GF-D8 (cell line): ENCODE data around the gene NXF1.
A peak's percentile ranks its signal among the peaks of the same experiment; 100 is the strongest.
"Not testable (repeated sequence)": the region's sequence is repeated elsewhere in the genome, so short reads cannot be mapped to it uniquely, and the experiment has no call there.

Experiments
- DNase-seq: peaks from one replicate; lab custom pipeline; 2025; lab: John Stamatoyannopoulos, UW

The NXF1 gene

DNA sequence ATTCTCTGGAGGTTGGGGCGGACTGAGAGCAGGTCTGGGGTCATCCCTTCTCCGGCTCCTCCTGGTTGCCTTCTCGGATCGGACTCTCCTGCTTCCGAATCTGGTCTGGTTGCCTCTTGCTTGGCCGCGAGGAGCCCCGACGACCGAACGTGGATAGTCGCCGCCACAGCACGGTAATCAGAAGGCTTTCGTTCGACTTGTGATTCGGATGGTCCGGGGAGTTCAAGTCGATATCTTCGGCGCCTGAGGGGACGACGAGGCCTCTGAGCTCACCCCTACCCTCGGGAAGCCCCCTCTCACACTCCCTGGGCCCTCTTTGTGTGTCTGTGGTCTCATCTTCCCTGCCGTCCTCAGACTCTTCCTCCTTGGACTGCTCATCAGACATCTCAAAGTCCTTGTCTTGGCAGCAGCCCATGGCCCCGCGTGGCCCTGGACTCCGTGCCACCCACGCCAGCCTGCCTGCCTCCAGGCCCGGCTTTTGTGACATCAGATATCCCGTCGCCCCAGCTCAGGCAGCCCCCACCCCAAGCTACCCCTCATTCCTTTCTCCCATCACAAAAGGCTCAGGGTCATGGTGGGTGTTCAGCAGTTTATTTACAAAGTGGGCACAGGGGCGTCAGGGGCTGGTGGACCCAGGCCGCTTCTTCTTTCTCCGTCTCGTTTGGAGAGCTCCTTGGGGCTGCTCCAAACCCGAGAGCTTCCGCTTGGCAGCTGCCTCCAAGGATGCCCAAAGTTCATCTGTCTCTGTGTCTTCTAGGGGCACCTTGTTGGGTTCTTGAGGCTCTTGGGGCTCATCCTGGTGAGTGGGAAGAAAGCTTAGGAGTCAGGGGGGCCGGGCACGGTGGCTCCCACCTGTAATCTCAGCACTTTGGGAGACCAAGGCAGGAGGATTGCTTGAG lies 27.3 kb upstream of the NXF1 start, which contains the start of gene TEX54:
TEX54 (minus strand) TSS at position 506 of the 899 bp plus-strand sequence.
- DNase-seq, result no peak

DNA sequence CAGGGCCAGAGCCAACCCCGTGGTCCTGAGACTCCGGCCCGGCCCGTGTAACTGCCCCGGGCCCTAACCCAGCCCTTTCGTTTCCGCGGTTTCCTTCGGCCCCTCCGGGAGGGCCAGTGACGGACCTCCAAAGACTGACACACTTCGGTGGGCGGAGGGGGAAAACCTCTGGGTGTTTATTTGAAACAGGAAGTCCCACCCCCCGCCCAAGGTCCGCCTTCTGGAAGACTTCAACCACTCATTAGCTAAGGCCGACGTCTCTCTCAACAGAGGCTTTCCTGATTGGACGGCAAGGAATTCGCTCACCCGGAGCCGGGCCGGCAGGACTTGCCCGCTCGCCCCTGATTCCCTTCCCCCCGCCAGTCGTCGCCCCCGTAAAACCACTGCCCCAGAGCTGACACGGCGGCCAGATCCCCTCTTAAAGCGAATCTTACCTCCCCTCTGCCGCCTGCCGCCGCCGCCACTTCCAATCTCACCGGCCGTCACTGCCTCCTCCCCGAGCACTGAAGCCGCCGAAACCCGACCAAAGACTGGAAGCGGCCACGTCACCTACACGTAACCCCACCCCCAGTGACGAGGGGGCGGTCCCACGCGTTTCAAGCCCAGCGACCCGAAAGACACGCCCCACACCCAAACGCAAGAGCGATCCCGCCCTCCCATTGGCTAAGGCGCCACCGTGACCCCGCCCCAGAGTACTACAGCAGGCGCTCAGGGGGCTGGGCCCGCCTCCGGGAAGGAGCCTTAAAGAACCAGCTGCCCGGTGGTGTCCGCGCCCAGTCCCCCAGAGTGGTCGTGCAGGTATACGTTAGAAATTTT lies 26.5 kb upstream of the NXF1 start, which contains the start of gene STX5:
STX5 (minus strand) TSS at position 532 of the 816 bp plus-strand sequence. CDS start 808 bp downstream, outside the sequence.
- peak; percentile 90 for DNase-seq

DNA sequence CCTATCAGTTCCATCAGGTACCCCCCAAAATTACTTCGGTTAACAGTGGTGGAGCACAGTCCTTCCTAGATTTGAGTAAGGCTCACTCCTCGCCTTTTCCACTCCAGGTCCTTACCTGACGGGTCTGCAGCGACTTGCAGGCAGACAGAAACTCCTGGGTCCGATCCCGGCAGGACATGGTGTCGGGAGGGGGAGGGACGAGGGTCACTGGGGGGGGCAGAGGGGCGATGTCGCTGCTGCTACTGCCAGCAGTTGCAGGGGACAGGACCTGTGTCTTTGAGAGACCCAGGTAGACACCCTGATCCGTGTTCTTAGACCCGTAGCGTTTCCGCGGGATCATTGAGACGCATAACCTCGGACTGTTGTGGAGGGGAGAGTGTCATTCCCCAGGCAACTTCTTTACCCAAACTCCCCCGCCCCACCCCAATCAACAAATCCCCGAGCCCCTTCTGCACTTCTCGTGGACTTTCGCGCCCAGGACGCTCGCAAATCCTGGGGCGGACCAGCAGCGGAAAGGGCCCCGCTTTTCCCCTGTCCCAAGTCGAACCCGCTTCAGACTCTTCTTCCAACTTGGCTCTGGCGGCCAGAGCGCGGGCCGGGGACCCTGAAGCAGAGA lies 25.8 kb upstream of the NXF1 start:
- DNase-seq, result no peak

DNA sequence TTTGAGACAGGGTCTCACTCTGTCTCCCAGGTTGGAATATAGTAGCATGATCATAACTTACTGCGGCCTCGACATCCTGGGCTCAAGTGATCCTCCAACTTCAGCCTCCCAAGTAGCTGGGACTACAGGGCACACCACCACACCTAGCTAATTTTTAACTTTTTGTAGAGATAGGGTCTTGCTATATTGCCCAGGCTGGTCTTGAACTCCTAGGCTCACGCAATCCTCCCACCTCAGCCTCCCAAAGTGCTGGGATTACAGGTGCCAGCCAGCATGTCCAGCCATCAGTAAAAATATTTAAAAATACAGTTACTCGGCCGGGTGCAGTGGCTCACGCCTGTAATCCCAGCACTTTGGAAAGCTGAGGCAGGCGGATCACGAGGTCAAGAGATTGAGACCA lies 22.9 kb upstream of the NXF1 start:
- DNase-seq, result not testable (repeated sequence)

DNA sequence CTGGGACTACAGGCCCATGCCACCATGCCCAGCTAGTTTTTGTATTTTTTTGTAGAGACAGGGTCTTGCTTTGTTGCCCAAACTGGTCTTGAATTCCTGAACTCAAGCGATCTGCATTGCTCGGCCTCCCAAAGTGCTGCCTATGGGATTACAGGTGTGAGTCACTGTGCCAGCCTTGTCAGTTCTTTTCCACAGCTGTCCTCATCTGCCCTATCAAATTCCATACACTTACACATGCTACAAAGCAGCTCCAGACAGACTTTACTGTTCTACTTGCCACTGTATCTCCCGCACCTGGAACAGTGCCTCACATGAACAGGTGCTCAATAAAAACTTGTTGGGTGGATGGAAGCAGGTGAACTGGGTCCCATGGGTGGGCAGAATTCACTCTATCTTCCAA lies 18.4 kb upstream of the NXF1 start:
- no peak for DNase-seq

DNA sequence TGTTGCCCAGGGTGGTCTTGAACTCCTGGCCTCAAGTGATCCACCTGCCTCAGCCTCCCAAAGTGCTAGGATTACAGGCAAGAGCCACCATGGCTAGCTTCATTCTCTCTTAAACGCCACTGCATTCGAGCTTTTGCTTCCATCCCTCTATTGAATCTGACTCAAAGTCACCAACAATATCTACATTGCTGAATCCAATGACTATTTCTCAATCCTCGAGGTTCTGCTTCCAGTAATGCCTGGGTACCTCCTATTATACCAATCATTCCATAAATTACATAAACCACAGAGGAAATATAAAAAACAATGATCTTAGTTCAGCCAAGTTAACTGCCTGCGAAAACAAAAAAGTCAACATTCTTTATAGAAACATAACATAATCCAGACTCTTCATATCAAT lies 11.9 kb upstream of the NXF1 start:
- DNase-seq, result no peak

DNA sequence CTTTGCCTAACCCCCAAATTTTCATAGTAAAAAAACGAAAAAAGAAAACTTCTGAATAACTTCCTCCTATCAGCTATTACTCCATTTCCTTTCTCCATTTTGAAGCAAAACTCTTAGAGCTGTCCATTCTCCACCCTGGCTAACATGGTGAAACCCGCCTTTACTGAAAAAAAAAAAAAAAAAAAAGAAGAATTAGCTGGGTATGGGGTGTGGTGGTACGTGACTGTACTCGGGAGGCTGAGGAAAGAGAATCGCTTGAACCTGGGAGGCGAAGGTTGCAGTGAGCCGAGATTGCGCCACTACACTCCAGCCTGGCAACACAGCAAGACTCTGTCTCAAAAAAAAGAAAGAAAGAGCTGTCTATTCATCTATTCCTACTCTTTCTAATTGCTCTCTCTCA lies 11.3 kb upstream of the NXF1 start:
- peak; percentile 60 for DNase-seq

DNA sequence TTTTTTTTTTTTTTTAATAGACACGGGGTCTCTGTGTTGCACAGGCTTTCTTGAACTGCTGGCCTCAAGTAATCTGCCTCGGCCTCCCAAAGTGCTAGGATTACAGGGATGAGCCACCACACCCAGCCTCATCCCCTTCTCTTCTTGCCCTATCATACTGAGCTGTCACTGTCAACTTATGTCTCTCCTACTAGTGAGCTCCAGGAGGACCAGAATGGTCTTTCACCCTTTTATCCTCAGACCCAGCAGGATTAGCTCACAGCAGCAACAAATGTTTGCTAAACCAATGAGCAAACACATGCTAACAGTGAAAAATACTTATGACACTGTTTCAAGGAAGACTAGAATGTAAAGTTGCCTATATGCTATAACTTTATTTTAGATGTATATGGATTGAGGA lies 6.4 kb upstream of the NXF1 start:
- no peak for DNase-seq

DNA sequence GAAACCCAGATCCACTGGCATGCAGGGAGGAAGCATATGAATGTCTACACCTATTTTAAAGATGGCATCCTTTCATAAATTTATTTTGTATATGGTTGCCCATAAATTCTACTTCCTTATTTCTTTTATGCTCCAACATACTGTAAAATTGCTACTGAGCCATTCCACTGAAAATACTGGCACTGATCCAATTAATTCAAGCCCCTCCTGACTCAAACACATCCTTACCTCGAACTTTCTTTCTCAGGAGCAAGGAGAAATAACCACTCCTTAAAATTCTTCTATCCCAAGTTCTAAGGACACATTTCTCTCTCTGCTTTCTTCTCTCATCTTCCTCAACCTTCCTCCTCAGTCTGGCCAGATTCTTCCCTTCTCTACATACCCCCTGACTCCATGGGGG lies 5.5 kb upstream of the NXF1 start:
- DNase-seq, result no peak

DNA sequence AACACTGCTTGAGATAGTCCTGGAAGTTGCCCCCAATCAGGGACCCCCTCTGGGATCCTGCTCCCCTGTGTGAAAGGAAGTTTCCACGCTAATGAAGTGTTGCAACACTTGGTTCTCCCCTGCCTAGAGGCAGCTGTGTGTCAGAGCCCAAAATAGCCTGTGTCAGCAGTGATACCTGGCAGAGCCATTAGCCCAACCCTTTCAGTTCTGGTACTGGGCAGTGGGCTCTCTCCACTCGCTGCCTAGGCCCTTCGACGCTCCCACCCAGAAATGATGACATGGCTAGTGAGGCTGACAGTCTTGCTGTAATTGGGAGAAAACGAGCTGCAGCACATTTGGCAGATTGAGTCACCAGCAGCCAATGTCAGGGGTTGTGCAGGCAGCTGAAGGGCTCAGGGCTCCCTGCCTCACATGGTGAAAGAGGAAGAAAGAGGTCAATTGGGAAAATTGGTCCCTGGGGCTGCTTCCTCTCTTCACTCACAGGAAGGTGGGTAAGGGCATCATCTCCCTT lies 1.4 kb upstream of the NXF1 start:
- DNase-seq, result peak; percentile 48

DNA sequence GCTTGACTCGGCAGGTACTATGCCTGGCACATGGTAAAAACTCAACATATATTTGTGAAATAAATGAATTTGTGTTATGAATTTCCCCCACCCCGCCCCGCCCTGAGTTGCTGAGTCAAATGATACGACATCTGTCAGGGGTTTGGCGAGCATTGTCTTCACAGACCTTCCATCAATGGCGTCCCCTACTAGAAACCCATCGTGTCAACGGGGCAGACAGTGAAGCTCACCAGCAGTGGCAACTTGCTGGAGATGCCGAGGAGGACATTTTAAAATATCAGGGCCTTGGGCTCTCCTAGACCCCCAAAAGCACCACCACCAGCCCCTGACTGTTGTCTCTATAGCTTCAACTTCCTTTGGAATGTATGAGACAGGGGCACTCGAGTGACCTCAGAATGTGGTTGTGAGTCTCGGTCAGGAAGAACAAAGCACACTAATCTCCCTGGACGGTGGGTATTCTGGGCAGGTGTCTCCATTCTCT lies 761 bp upstream of the NXF1 start:
- DNase-seq, result no peak

DNA sequence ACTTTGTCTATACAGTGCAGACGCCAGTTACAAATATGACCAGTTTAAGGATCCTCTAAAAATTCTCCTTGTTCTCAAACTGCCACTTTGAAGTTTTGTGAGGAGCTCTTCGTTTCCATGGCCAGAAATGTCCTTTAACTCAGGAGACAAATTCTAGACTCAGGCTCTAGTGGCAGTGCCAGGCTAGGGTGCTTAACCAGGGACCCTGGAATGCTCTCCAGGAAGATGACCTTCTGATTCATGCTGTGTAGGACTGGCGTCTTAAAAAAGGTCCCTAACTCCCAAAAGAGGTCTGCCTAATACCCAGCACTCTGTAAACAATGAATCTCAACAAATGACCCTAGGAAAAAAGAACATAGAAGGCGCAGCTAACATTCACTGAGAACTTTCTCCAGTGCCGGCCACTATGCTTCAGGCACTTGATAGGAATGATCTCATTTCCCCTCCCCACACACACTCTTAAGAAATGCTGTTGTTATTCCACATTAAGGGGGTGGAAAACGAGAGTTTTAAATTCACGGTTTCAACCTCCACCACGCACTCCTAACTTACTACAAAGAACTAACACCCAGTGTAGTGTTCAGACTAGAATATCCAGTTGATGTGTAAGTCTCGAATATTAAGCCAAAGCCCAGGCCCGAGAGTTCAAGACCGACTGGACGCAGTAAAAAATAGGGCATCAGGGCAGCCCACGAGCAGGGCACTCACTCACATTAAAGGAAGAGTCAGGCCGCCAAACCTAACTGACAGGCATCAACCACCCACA lies 747 bp downstream of the NXF1 start:
- DNase-seq, result no peak

DNA sequence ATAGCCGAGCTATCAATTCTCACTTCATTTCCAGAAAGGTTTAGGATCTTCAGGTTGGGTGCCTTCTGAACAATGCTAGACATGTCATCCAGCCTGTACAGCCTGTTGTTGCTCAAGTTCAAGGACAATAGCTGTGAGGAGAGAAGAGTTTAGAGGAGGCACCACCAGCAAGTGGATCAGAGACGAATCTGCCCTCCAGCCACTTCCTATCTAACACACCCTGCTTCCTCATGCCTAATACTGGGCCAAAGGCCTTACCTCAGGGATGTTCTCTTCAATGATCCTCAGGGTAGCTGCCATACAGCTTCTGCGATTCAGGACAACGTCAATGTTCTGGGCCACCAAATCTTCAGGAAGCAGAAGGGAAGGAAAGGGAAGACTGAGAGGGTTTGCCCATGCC lies 4.2 kb downstream of the NXF1 start:
- no peak for DNase-seq

DNA sequence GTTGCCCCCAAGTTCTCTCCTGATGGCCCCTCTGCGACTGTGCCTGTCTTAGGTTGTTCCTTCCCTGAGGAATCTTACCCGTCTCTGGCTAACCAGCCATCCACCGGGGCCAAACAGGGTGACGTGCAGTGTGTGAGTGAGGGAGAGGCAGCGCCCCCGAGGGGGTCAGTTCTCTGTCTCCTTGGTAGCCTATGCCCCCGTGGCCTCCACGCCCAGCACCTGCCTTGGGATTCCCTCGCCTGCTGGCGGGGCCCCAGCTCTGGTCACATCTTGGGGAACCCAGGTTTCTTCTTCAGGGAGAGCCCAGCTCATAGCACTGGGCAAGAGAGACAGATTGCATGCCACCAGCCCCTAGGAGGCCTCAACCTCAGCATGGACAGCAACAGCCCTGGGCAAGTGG lies 5.8 kb downstream of the NXF1 start:
- DNase-seq, result no peak

DNA sequence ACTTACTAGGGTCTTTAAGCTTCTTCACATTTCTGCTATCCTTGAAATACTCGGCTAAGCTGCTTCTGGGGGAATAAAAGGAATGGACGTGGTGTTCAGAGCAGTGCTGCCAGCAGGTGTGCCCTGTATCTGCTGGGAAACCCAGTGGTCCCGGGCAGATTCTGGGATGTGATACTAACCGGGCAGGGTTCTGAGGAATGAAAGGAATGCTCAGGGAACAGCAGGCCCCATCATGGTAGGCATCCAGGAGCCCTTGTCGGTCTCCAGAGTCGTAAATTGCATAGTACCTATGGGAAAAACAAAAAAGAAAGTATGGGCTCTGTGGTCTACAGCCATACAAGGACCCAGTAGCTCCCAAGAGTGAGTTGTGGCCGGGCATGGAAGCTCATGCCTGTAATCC lies 9.0 kb downstream of the NXF1 start:
- DNase-seq, result no peak

DNA sequence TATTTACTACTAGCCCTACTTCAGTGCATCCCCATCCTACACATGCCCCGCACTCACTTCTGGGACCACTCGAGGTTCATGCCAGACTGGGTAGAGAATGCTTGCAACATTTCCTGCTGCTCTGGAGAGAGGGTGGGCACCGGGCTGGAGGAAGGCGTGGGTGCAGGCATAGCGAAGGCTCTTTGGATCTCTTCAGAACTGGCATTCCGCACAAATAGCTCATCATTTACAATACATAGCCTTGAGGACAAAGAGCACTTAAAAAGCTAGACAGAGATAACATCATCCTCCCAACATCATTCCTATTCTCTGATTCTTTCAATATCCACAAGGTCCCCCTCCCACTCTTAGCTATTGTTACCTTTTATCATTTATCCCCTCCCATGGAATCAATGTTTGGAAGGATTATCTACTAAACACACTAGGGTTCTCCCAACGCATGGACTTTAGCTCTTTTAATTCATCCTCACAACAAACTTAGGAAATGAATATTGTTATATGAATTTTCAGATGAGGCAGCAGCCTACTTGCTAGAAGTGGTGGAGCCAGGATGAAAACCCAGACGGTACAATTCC lies 11.0 kb downstream of the NXF1 start:
- DNase-seq, result no peak

DNA sequence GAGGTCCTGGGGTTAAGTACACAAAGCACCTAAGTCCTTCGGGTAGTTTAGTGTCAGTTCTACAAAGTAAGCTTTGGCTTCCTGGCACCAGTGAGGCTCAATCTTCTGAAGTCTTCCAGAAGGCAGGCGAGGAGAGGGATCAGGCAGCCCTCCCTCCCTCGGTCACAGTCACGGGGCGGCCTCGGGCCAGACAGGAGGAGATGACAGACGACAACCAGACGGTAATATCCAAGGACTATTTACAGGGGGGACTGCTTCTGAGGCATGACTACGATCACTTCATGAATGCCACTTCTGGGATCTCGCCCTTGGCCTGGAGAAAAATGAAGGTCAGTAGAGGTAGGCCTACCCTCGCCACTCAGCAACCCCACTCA lies 13.1 kb downstream of the NXF1 start:
- DNase-seq, result no peak

DNA sequence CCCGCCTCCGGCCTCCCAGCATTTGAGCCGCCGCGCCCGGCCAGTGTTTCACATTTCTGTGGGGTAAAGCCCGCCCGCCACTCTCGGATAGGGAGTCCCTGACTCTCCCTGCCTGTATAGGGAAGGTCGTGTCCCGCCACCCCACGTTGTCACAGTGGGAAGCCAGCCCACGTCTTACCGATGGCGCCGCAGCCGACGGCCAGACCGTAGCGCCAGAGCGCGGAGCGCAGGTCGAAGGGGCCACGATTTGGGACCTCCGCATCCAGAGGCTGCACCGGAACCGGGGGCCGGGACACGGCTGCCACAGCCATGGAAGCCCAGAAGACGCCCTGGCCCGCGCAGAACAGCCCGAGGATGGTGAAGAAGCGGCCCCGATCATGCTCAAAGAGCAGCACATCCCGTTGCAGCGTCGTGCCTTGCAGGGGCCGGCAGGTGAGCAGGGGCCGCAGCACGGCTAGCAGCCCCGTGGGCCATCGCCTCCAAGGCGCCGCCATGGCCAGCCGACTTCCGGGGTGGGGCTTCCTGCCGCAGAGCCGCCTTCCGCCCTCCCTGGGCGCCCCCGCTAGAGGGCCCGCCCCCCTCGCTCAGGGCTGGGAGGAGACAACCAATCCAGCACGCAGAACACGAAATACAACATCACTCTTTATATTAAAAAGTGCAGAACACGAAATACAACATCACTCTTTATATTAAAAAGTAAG lies 13.6 kb downstream of the NXF1 start, which contains the start of gene TMEM223:
TMEM223 (minus strand) TSS at position 506 of the 701 bp plus-strand sequence; CDS start at position 494, 12 bp downstream.
- DNase-seq, result peak; percentile 50

DNA sequence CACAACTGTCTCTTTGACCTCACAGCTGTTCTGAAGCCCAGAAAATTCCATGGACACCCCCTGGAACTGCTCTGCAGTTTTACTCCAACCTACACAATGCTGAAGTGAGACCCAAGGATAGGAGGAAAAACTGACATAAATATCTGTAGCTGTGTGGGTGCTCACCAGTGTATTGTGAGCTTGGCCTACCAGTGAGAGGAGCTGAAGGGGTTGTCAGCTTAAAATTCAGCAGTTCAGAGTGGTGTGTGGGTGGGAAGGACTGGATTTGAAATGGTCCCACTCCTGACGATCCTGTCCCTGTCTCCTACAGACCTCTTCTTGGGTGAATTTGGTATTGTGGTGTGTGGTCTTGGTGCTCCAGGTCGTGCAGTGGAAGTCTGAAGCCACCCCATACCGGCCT lies 15.7 kb downstream of the NXF1 start:
- no peak for DNase-seq

DNA sequence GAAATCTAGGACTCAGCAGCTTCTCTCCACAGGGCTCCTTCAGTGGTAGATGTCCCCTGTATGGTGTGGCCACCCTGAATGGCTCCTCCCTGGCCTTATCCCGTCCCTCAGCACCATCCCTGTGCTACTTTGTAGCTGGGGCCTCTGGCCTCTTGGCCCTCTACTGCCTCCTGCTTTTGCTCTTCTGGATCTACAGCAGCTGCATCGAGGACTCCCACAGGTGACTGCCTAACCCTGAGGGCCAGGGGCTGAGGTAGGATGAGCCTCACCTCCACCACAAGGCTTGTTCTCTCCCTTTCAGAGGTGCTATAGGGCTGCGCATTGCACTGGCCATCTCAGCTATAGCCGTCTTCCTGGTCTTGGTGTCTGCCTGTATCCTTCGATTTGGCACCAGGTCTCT lies 16.2 kb downstream of the NXF1 start:
- no peak for DNase-seq
